Fibroblast of lung (primary cell): ENCODE results near the gene ST8SIA6. TPM values are rescaled to one million over a fixed set of nuclear protein-coding genes. Genes with fewer than 3 reads are reported as not detected.
A peak's percentile ranks its signal among the peaks of the same experiment; 100 is the strongest.

Source experiments
- DNase-seq, 2 donors: peaks; one replicate each; pipeline versions ENCODE4 v3.0.0 to v3.0.0-alpha.2; 2010; ENCODE audit warnings: low read depth in 2 of 2
- H2AFZ ChIP-seq: 2 replicates; pipeline ENCODE4 v1.5.1; 2012; ENCODE audit warnings: low read length, control low read depth, inconsistent platforms
- H3K27ac ChIP-seq: 2 replicates; pipeline ENCODE4 v1.5.1; 2011; ENCODE audit warnings: low read length, control low read depth; ENCODE audit not compliant: insufficient read depth
- H3K27me3 ChIP-seq: 2 replicates; pipeline ENCODE4 v1.5.1; 2011; ENCODE audit warnings: mild to moderate bottlenecking, low read length; ENCODE audit not compliant: control insufficient read depth, insufficient read depth
- H3K36me3 ChIP-seq: 2 replicates; pipeline ENCODE4 v1.5.1; 2011; ENCODE audit warnings: low read length; ENCODE audit not compliant: control insufficient read depth, insufficient read depth
- H3K4me1 ChIP-seq: 2 replicates; pipeline ENCODE4 v1.5.1; 2011; ENCODE audit warnings: low read length; ENCODE audit not compliant: control insufficient read depth, insufficient read depth; ENCODE audit errors: extremely low read depth
- H3K4me2 ChIP-seq: 2 replicates; pipeline ENCODE4 v1.5.1; 2011; ENCODE audit warnings: low read length, control low read depth; ENCODE audit not compliant: insufficient read depth; ENCODE audit errors: extremely low read depth
- H3K4me3 ChIP-seq, 4 experiments: fragments of 200-600 bp in 1 of 4; sonication (generic) in 1 of 4; replicated peaks in 1 of 4; 2 replicates each; pipeline ENCODE4 v1.5.1; 2011 to 2016; ENCODE audit warnings: low read length in 4 of 4, low read depth in 3 of 4, mild to moderate bottlenecking in 3 of 4, control low read depth in 2 of 4, inconsistent platforms in 1 of 4, mixed read lengths in 1 of 4; ENCODE audit not compliant: insufficient read depth in 1 of 4; ENCODE audit errors: control extremely low read depth in 1 of 4
- H3K79me2 ChIP-seq: 2 replicates; pipeline ENCODE4 v1.5.1; 2012; ENCODE audit warnings: mild to moderate bottlenecking, low read length, inconsistent platforms; ENCODE audit not compliant: control insufficient read depth, insufficient read depth
- H3K9ac ChIP-seq: 2 replicates; pipeline ENCODE4 v1.5.1; 2011; ENCODE audit warnings: mild to moderate bottlenecking, low read length, control low read depth; ENCODE audit not compliant: insufficient read depth
- H3K9me3 ChIP-seq: 2 replicates; pipeline ENCODE4 v1.5.1; 2012; ENCODE audit warnings: low read depth, low read length; ENCODE audit not compliant: control insufficient read depth, insufficient read depth
- H4K20me1 ChIP-seq: 2 replicates; pipeline ENCODE4 v1.5.1; 2011; ENCODE audit warnings: low read length; ENCODE audit not compliant: control insufficient read depth, insufficient read depth; ENCODE audit errors: extremely low read depth
- CTCF ChIP-seq, 2 donors: IDR thresholded peaks in 1 of 2; conservative IDR thresholded peaks in 1 of 2; 1 replicate in 1 of 2; 2 replicates in 1 of 2; pipeline ENCODE4 v1.5.1; 2011 to 2012; ENCODE audit warnings: low read length in 2 of 2, control low read depth in 1 of 2, inconsistent platforms in 1 of 2, low read depth in 1 of 2, mild to moderate bottlenecking in 1 of 2
- EZH2 ChIP-seq: IDR thresholded peaks from 2 replicates; pipeline ENCODE4 v1.5.1; 2012; ENCODE audit warnings: low read length, control low read depth, mild to moderate bottlenecking; ENCODE audit errors: missing control alignments
- polyA plus RNA-seq, 2 donors: library from polyadenylated mRNA; depleted of rRNA in 1 of 2; stranded (reverse) in 1 of 2; unstranded in 1 of 2; fragments of >200 nt; gene quantifications; 2 replicates each; pipeline ENCODE4 v1.2.1, GENCODE V29; 2011 to 2012; ENCODE audit warnings: missing spikeins in 1 of 2
- total RNA-seq: library from RNA; depleted of rRNA; stranded (reverse); fragments of >200 nt; gene quantifications from 2 replicates; pipeline ENCODE4 v1.2.1, GENCODE V29; 2014

ST8SIA6 gene
- total and polyA plus RNA-seq, 2 donors (not counting 1 experiment from before 2014, with no cell fraction given): under 0.01 to 0.05 TPM

GRCh38 chr10:17479822-17480221, 25.4 kb upstream of the ST8SIA6 start:
- Histone ChIP-seq H3K27ac (no peak overlapping the region), H3K79me2 (no peaks in the 10 kb centered on the region), H3K4me3 (no peak overlapping the region), H4K20me1 (no peaks in the 10 kb centered on the region), H3K4me1 (no peaks in the 10 kb centered on the region), H3K4me2 (no peak overlapping the region), H2AFZ (no peak overlapping the region), H3K36me3 (no peaks in the 10 kb centered on the region), H3K27me3 (no peaks in the 10 kb centered on the region), H3K9me3 (no peaks in the 10 kb centered on the region), H3K9ac (no peak overlapping the region)
- peak in 1 of 2 donors; percentile 56 for DNase-seq
- no peak for TF ChIP-seq CTCF (conservative IDR thresholded peaks at IDR 0.05 in 1 of 2, IDR thresholded peaks at IDR 0.05 in 1 of 2; ENCODE audit: low read depth in 1 of 2, low read length in 2 of 2)
- TF ChIP-seq EZH2: no peak

- H3K36me3 ChIP-seq: no peaks in the 10 kb centered on the region
- no peak overlapping the region for H3K4me3 ChIP-seq
- TF ChIP-seq CTCF (conservative IDR thresholded peaks at IDR 0.05 in 1 of 2, IDR thresholded peaks at IDR 0.05 in 1 of 2; ENCODE audit: low read depth in 1 of 2, low read length in 2 of 2): no peak
- TF ChIP-seq EZH2: no peak
- H3K27me3 ChIP-seq: no peaks in the 10 kb centered on the region
- no peaks in the 10 kb centered on the region for H3K4me1 ChIP-seq
- H4K20me1 ChIP-seq: no peaks in the 10 kb centered on the region
- no peak overlapping the region for H3K4me2 ChIP-seq
- peak in 1 of 2 donors; percentile 38 for DNase-seq
- H3K27ac ChIP-seq: no peak overlapping the region
- H2AFZ ChIP-seq: no peak overlapping the region
- H3K9ac ChIP-seq: no peak overlapping the region
- H3K9me3 ChIP-seq: no peaks in the 10 kb centered on the region
- H3K79me2 ChIP-seq: no peaks in the 10 kb centered on the region
Measured at GRCh38 chr10:17479015-17479615, 24.7 kb upstream of the ST8SIA6 start.

- H3K79me2 ChIP-seq: no peaks in the 10 kb centered on the region
- H3K9me3 ChIP-seq: no peaks in the 10 kb centered on the region
- TF ChIP-seq EZH2: no peak
- TF ChIP-seq CTCF (conservative IDR thresholded peaks at IDR 0.05 in 1 of 2, IDR thresholded peaks at IDR 0.05 in 1 of 2; ENCODE audit: low read depth in 1 of 2, low read length in 2 of 2): no peak
- no peak overlapping the region for H3K27ac ChIP-seq
- H2AFZ ChIP-seq: no peak overlapping the region
- H3K36me3 ChIP-seq: no peaks in the 10 kb centered on the region
- no peaks in the 10 kb centered on the region for H3K4me1 ChIP-seq
- H3K4me2 ChIP-seq: no peak overlapping the region
- no peak overlapping the region for H3K4me3 ChIP-seq
- no peaks in the 10 kb centered on the region for H3K27me3 ChIP-seq
- H4K20me1 ChIP-seq: no peaks in the 10 kb centered on the region
- no peak overlapping the region for H3K9ac ChIP-seq
- DNase-seq: no peak
Measured at GRCh38 chr10:17476073-17476472, 21.7 kb upstream of the ST8SIA6 start.
